ENCODE data around the gene IQCM.
A peak's percentile ranks its signal among the peaks of the same experiment; 100 is the strongest.

IQCM gene

GRCh38 chr4:149785696-149786431 is 29.8 kb downstream of the IQCM start:
- H3K4me1 ChIP-seq (ENCODE audit: insufficient read depth, poor library complexity, severe bottlenecking): peaks cover 25% of the 10 kb centered on the region
- ATAC-seq (ENCODE audit: low read depth) (no peak), DNase-seq (ENCODE audit: low spot score) (no peak)
- no peak for TF ChIP-seq CTCF (IDR thresholded peaks at IDR 0.05; ENCODE audit: poor library complexity, severe bottlenecking)
- no peak overlapping the region for H3K4me3 ChIP-seq (ENCODE audit: severe bottlenecking)
- peak overlapping the region; percentile 81 for H3K27ac ChIP-seq (ENCODE audit: poor library complexity, severe bottlenecking)
- H3K9me3 ChIP-seq (ENCODE audit: severe bottlenecking): no peaks in the 10 kb centered on the region
- no peaks in the 10 kb centered on the region for H3K27me3 ChIP-seq (ENCODE audit: insufficient read depth, poor library complexity, severe bottlenecking)
- H3K36me3 ChIP-seq (ENCODE audit: low read depth): no peaks in the 10 kb centered on the region

- Histone ChIP-seq H3K27me3 (ENCODE audit: insufficient read depth, poor library complexity, severe bottlenecking) (no peaks in the 10 kb centered on the region), H3K36me3 (ENCODE audit: low read depth) (no peaks in the 10 kb centered on the region)
- DNase-seq (ENCODE audit: low spot score): no peak
Measured at GRCh38 chr4:149784018-149784417, 31.6 kb downstream of the IQCM start.

GRCh38 chr4:149781150-149781549 is 34.5 kb downstream of the IQCM start:
- Histone ChIP-seq H3K4me1 (ENCODE audit: insufficient read depth, poor library complexity, severe bottlenecking) (peaks cover 29% of the 10 kb centered on the region), H3K36me3 (ENCODE audit: low read depth) (no peaks in the 10 kb centered on the region), H3K27ac (ENCODE audit: poor library complexity, severe bottlenecking) (peak overlapping the region; percentile 81), H3K27me3 (ENCODE audit: insufficient read depth, poor library complexity, severe bottlenecking) (no peaks in the 10 kb centered on the region), H3K9me3 (ENCODE audit: severe bottlenecking) (no peaks in the 10 kb centered on the region), H3K4me3 (ENCODE audit: severe bottlenecking) (no peak overlapping the region)
- ATAC-seq (ENCODE audit: low read depth) (peak; percentile 98), DNase-seq (ENCODE audit: low spot score) (no peak)
- no peak for TF ChIP-seq CTCF (IDR thresholded peaks at IDR 0.05; ENCODE audit: poor library complexity, severe bottlenecking)

More at GRCh38 chr4:149784018-149784417, 31.6 kb downstream of the IQCM start:
- no peaks in the 10 kb centered on the region for H3K9me3 ChIP-seq (ENCODE audit: severe bottlenecking)
- no peak for TF ChIP-seq CTCF (IDR thresholded peaks at IDR 0.05; ENCODE audit: poor library complexity, severe bottlenecking)
- peak; percentile 59 for ATAC-seq (ENCODE audit: low read depth)
- peak overlapping the region; percentile 81 for H3K27ac ChIP-seq (ENCODE audit: poor library complexity, severe bottlenecking)
- H3K4me3 ChIP-seq (ENCODE audit: severe bottlenecking): no peak overlapping the region
- peaks cover 29% of the 10 kb centered on the region for H3K4me1 ChIP-seq (ENCODE audit: insufficient read depth, poor library complexity, severe bottlenecking)

- H3K4me3 ChIP-seq (ENCODE audit: severe bottlenecking): no peak overlapping the region
- no peaks in the 10 kb centered on the region for H3K27me3 ChIP-seq (ENCODE audit: insufficient read depth, poor library complexity, severe bottlenecking)
- H3K9me3 ChIP-seq (ENCODE audit: severe bottlenecking): no peaks in the 10 kb centered on the region
- TF ChIP-seq CTCF (IDR thresholded peaks at IDR 0.05; ENCODE audit: poor library complexity, severe bottlenecking): no peak
- H3K4me1 ChIP-seq (ENCODE audit: insufficient read depth, poor library complexity, severe bottlenecking): no peaks in the 10 kb centered on the region
- ATAC-seq (ENCODE audit: low read depth) (no peak), DNase-seq (ENCODE audit: low spot score) (no peak)
- no peak overlapping the region for H3K27ac ChIP-seq (ENCODE audit: poor library complexity, severe bottlenecking)
- H3K36me3 ChIP-seq (ENCODE audit: low read depth): no peaks in the 10 kb centered on the region
Measured at GRCh38 chr4:149768477-149768876, 47.2 kb downstream of the IQCM start.

- no peak overlapping the region for H3K27ac ChIP-seq (ENCODE audit: poor library complexity, severe bottlenecking)
- no peaks in the 10 kb centered on the region for H3K27me3 ChIP-seq (ENCODE audit: insufficient read depth, poor library complexity, severe bottlenecking)
- no peak for ATAC-seq (ENCODE audit: low read depth)
- no peaks in the 10 kb centered on the region for H3K4me1 ChIP-seq (ENCODE audit: insufficient read depth, poor library complexity, severe bottlenecking)
- H3K4me3 ChIP-seq (ENCODE audit: severe bottlenecking): no peak overlapping the region
- no peak for TF ChIP-seq CTCF (IDR thresholded peaks at IDR 0.05; ENCODE audit: poor library complexity, severe bottlenecking)
- H3K36me3 ChIP-seq (ENCODE audit: low read depth): no peaks in the 10 kb centered on the region
- H3K9me3 ChIP-seq (ENCODE audit: severe bottlenecking): no peaks in the 10 kb centered on the region
- DNase-seq (ENCODE audit: low spot score): no peak
Measured at GRCh38 chr4:149766135-149766534, 49.5 kb downstream of the IQCM start.
